Measurements from ENCODE around the gene AMPH. TPM values are rescaled to one million over a fixed set of nuclear protein-coding genes. Genes with fewer than 3 reads are reported as not detected.

The AMPH gene
- total RNA-seq, 1 donor from 2014 or later, result 31.0 TPM

Small RNA genes lying within 50 kb of the gene (small RNA-seq; reads per million reads assigned to genes)
- not detected for gene RN7SL83P
- not detected for gene TRGV6

Data from frontal cortex (tissue), 1 donor.